Hepatocyte (in vitro differentiated cells): ENCODE measurements around the gene ECSCR.

Source experiments
- CTCF ChIP-seq: fragments of 200-600 bp; sonication (generic); IDR thresholded peaks from 2 replicates; pipeline ENCODE4 v1.5.1; 2016; ENCODE audit warnings: antibody characterized with exemption, mild to moderate bottlenecking; ENCODE audit not compliant: poor library complexity
- EZH2 ChIP-seq: fragments of 200-600 bp; sonication (generic); IDR thresholded peaks from 2 replicates; pipeline ENCODE4 v1.6.1; 2016; ENCODE audit warnings: antibody characterized with exemption, mild to moderate bottlenecking, borderline replicate concordance
- EZH2phosphoT487 ChIP-seq: fragments of 200-600 bp; sonication (generic); IDR thresholded peaks from one replicate; pipeline ENCODE4 v1.6.1; 2018; ENCODE audit warnings: antibody characterized with exemption, mild to moderate bottlenecking, low read depth, moderate library complexity; ENCODE audit not compliant: unreplicated experiment, severe bottlenecking

DNA sequence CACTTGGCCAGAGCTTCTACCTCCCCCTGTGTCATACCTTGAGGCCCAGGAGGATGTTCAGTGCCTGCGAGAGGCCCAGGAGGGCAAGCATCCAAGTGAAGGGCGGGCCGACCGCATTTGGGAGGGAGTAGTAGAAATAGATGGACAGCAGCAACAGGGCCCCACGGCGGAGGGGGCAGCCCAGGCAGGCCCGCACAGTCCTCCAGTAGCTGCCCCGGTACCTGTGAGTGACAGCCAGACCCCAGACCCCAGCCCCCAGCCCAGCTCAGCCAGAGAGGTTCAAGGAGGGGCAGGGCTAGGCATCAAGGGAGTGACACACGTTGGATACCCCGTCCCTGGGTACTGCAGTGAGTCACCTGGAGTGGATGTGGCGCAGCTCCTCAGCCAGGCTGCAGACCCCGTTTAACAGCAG is 18.6 kb upstream of the ECSCR start:
- no peak for TF ChIP-seq CTCF
- no peak for TF ChIP-seq EZH2
- no peak for TF ChIP-seq EZH2phosphoT487
